ENCODE data around the gene CSPG4. TPM values are rescaled to one million over a fixed set of nuclear protein-coding genes. Genes with fewer than 3 reads are reported as not detected.
"Not testable (repeated sequence)": the region's sequence is repeated elsewhere in the genome, so short reads cannot be mapped to it uniquely, and the experiment has no call there.

Gene CSPG4
- total RNA-seq, 1 donor from 2014 or later, result 0.07 TPM

DNA sequence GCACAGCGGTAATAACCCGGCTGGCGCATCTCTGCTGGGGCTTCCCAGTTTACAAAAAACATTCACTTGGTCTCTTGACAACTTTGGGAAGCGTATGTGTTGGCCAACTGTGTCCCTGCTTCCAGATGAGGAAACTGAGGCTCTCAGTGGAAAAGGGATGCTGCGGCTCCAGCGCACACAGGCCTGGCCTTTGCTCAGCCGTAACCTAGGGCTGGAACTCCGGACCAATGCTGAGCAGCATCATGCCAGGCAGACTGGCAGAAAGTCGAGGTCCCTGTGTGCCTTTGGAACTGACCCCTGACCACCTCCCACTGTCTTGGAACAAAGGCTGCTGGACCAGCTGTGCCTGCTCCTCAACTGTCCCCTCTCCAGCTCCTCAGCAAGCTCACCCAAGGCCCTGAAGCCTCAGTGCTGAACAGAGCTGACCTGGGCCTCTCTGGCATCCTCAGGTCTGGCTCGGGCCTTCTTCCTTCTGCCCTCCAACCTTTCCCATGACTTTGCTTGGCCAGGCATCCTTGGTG, 2.7 kb upstream of the CSPG4 start:
- H3F3A ChIP-seq (ENCODE audit: low read depth); H4K20me1 ChIP-seq (ENCODE audit: low read depth); H3K9me3 ChIP-seq (ENCODE audit: low read depth); DNase-seq (ENCODE audit: low spot score); H3K27ac ChIP-seq; H2AFZ ChIP-seq (replicated peaks); H3K27me3 Mint-ChIP-seq (ENCODE audit: insufficient read depth, low read depth); H3K79me2 ChIP-seq (ENCODE audit: low read depth); H3K4me2 ChIP-seq; H3K4me3 Mint-ChIP-seq; H3K9ac ChIP-seq; H3K36me3 Mint-ChIP-seq; H3K4me3 ChIP-seq; H3K9me3 Mint-ChIP-seq; H3K36me3 ChIP-seq; H3K4me1 ChIP-seq: not testable (repeated sequence)
- H3K27me3 ChIP-seq, result peaks cover 23% of the 10 kb centered on the region
- peak overlapping the region; percentile 48 for H3K27ac Mint-ChIP-seq
- H3K4me1 Mint-ChIP-seq, result peaks cover 17% of the 10 kb centered on the region

GRCh38 chr15:75714195-75714594, 1.5 kb upstream of the CSPG4 start:
- H3K4me3 Mint-ChIP-seq, result peak overlapping the region; percentile 3
- no peaks in the 10 kb centered on the region for H3K79me2 ChIP-seq (ENCODE audit: low read depth)
- no peaks in the 10 kb centered on the region for H3K9me3 Mint-ChIP-seq
- no peaks in the 10 kb centered on the region for H3K36me3 Mint-ChIP-seq
- H4K20me1 ChIP-seq (ENCODE audit: low read depth), result no peaks in the 10 kb centered on the region
- no peak overlapping the region for H3K4me2 ChIP-seq
- no peak overlapping the region for H2AFZ ChIP-seq (replicated peaks)
- no peak overlapping the region for H3K27ac ChIP-seq
- H3F3A ChIP-seq (ENCODE audit: low read depth), result peaks cover 6% of the 10 kb centered on the region
- H3K27me3 Mint-ChIP-seq (ENCODE audit: insufficient read depth, low read depth), result peaks cover 4% of the 10 kb centered on the region
- no peak overlapping the region for H3K4me3 ChIP-seq
- no peak overlapping the region for H3K27ac Mint-ChIP-seq
- no peak overlapping the region for H3K9ac ChIP-seq
- H3K9me3 ChIP-seq (ENCODE audit: low read depth), result no peaks in the 10 kb centered on the region
- H3K27me3 ChIP-seq, result peaks cover 23% of the 10 kb centered on the region
- DNase-seq (ENCODE audit: low spot score), result no peak
- TF ChIP-seq, protein P1, sequence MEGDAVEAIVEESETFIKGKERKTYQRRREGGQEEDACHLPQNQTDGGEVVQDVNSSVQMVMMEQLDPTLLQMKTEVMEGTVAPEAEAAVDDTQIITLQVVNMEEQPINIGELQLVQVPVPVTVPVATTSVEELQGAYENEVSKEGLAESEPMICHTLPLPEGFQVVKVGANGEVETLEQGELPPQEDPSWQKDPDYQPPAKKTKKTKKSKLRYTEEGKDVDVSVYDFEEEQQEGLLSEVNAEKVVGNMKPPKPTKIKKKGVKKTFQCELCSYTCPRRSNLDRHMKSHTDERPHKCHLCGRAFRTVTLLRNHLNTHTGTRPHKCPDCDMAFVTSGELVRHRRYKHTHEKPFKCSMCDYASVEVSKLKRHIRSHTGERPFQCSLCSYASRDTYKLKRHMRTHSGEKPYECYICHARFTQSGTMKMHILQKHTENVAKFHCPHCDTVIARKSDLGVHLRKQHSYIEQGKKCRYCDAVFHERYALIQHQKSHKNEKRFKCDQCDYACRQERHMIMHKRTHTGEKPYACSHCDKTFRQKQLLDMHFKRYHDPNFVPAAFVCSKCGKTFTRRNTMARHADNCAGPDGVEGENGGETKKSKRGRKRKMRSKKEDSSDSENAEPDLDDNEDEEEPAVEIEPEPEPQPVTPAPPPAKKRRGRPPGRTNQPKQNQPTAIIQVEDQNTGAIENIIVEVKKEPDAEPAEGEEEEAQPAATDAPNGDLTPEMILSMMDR (IDR thresholded peaks at IDR 0.05), result no peak
- no peak for TF ChIP-seq EZH2phosphoT487 (IDR thresholded peaks at IDR 0.05)
- no peak for TF ChIP-seq EZH2 (IDR thresholded peaks at IDR 0.05)
- peaks cover 17% of the 10 kb centered on the region for H3K4me1 Mint-ChIP-seq
- no peaks in the 10 kb centered on the region for H3K36me3 ChIP-seq
- peaks cover 6% of the 10 kb centered on the region for H3K4me1 ChIP-seq

DNA sequence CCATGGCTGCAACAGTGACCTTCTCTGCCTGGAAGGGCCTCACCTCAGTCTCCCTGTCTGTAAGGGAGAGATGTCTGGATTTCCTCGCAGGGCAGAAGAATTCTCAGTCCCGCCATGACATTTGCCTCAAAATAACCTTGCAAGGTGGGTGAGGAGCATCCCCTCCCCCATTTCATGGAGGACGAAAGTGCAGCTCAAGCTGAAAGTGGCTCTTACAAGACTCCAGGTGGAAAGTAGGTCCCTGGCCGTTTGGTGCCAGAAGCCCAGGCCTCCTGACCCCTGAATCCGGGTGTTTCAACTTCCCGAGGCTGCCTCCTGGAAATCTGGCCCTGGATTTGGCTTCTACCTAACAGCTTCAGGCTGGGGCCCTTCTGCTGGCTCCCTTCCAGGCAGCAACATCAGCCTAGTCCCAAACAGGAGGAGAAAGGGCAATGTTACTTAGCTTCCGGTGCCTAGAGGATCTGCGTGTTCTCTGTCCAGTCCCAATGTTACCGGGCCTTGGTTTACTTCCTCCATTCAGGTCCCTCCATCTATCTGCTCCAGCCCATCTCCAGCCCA, 769 bp upstream of the CSPG4 start:
- H3K4me2 ChIP-seq, result peak overlapping the region; percentile 76
- no peak overlapping the region for H3K9ac ChIP-seq
- peaks cover 17% of the 10 kb centered on the region for H3K4me1 Mint-ChIP-seq
- H3K27me3 ChIP-seq, result peaks cover 23% of the 10 kb centered on the region
- peaks cover 6% of the 10 kb centered on the region for H3F3A ChIP-seq (ENCODE audit: low read depth)
- TF ChIP-seq EZH2phosphoT487 (IDR thresholded peaks at IDR 0.05) (no peak), EZH2 (IDR thresholded peaks at IDR 0.05) (no peak)
- TF ChIP-seq, protein P1 (IDR thresholded peaks at IDR 0.05), result no peak
- H3K27ac ChIP-seq, result no peak overlapping the region
- no peaks in the 10 kb centered on the region for H3K36me3 ChIP-seq
- no peaks in the 10 kb centered on the region for H3K36me3 Mint-ChIP-seq
- H3K79me2 ChIP-seq (ENCODE audit: low read depth), result no peaks in the 10 kb centered on the region
- H3K9me3 ChIP-seq (ENCODE audit: low read depth), result no peaks in the 10 kb centered on the region
- peaks cover 4% of the 10 kb centered on the region for H3K27me3 Mint-ChIP-seq (ENCODE audit: insufficient read depth, low read depth)
- H3K9me3 Mint-ChIP-seq, result no peaks in the 10 kb centered on the region
- H3K4me3 Mint-ChIP-seq, result peak overlapping the region; percentile 74
- H3K27ac Mint-ChIP-seq, result no peak overlapping the region
- DNase-seq (ENCODE audit: low spot score), result no peak
- peak overlapping the region; percentile 15 for H2AFZ ChIP-seq (replicated peaks)
- H4K20me1 ChIP-seq (ENCODE audit: low read depth), result no peaks in the 10 kb centered on the region
- peaks cover 6% of the 10 kb centered on the region for H3K4me1 ChIP-seq
- no peak overlapping the region for H3K4me3 ChIP-seq

DNA sequence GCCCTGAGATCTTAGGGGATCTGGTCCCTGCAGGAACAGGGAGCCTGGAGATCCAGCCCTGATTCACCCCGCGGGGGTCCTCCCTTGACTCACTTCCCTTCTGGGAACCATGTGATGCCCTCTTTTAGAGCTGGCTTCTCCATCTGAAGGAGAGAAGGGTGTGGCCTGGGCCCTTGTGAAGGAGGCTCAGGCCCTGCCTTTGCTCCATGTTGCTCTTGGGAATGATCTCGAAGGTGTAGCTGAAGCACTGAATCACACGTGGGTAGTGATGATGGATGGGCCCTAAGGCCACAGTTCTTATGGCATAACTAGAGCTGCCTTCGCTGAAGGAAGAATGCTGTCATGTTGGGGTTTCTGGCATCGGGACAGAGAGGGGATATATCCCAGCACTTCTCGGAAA, 1.2 kb downstream of the CSPG4 start:
- not testable (repeated sequence) for H3K4me2 ChIP-seq

DNA sequence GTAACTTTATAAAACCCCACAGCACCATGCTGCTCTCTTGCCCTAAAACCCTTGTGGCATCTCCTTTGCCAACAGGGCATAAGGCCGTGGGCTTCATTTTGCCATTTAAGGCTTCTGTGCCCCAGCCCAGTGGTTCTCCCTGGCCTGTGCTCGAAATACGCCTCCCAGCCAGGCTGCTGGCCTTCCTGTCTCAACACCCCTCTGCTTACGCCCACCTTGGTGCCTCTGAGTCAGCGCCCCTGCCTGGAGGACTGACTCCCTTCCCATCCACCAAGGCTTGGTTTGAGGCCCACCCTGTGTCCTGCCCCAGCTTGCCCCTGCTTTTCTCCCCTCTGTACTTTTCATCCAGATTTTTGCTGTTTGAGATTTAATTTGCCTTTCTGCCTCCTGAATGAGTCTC, 1.8 kb downstream of the CSPG4 start:
- H3K4me3 Mint-ChIP-seq; DNase-seq (ENCODE audit: low spot score); H3K36me3 Mint-ChIP-seq; H3K79me2 ChIP-seq (ENCODE audit: low read depth); H3K27ac ChIP-seq; H3K36me3 ChIP-seq; H2AFZ ChIP-seq (replicated peaks); H3K9ac ChIP-seq; H3K9me3 ChIP-seq (ENCODE audit: low read depth); H3K9me3 Mint-ChIP-seq; H3K27me3 Mint-ChIP-seq (ENCODE audit: insufficient read depth, low read depth); H3K4me1 ChIP-seq; H3K4me3 ChIP-seq; H3K4me2 ChIP-seq; H3F3A ChIP-seq (ENCODE audit: low read depth); H4K20me1 ChIP-seq (ENCODE audit: low read depth); H3K27ac Mint-ChIP-seq: not testable (repeated sequence)
- peaks cover 25% of the 10 kb centered on the region for H3K4me1 Mint-ChIP-seq
- peaks cover 23% of the 10 kb centered on the region for H3K27me3 ChIP-seq

More for the DNA sequence above, 1.2 kb downstream of the CSPG4 start:
- Mint-ChIP-seq H3K4me3 (peak overlapping the region; percentile 72), H3K4me1 (peaks cover 22% of the 10 kb centered on the region)
- not testable (repeated sequence) for H3K4me3 ChIP-seq; H4K20me1 ChIP-seq (ENCODE audit: low read depth); H3K27me3 Mint-ChIP-seq (ENCODE audit: insufficient read depth, low read depth); H3K9me3 ChIP-seq (ENCODE audit: low read depth); H3F3A ChIP-seq (ENCODE audit: low read depth); H3K36me3 ChIP-seq; H3K9ac ChIP-seq; H3K36me3 Mint-ChIP-seq; H3K9me3 Mint-ChIP-seq; H3K27ac ChIP-seq; H2AFZ ChIP-seq (replicated peaks); H3K27ac Mint-ChIP-seq; H3K79me2 ChIP-seq (ENCODE audit: low read depth); H3K4me1 ChIP-seq; DNase-seq (ENCODE audit: low spot score)
- H3K27me3 ChIP-seq, result peaks cover 23% of the 10 kb centered on the region

GRCh38 chr15:75709458-75709857, 3.2 kb downstream of the CSPG4 start:
- H3K27me3 Mint-ChIP-seq (ENCODE audit: insufficient read depth, low read depth); H3K27ac Mint-ChIP-seq; DNase-seq (ENCODE audit: low spot score); H3K9me3 ChIP-seq (ENCODE audit: low read depth); H3K9ac ChIP-seq; H3K36me3 Mint-ChIP-seq; H3K79me2 ChIP-seq (ENCODE audit: low read depth); H3F3A ChIP-seq (ENCODE audit: low read depth); H3K4me1 ChIP-seq; H3K4me3 Mint-ChIP-seq; H2AFZ ChIP-seq (replicated peaks); H3K4me3 ChIP-seq; H3K36me3 ChIP-seq; H3K9me3 Mint-ChIP-seq; H4K20me1 ChIP-seq (ENCODE audit: low read depth); H3K27ac ChIP-seq; H3K4me2 ChIP-seq: not testable (repeated sequence)
- H3K4me1 Mint-ChIP-seq, result peaks cover 26% of the 10 kb centered on the region
- peaks cover 23% of the 10 kb centered on the region for H3K27me3 ChIP-seq
